ENCODE results near the gene STAG1.
"Not testable (repeated sequence)": the region's sequence is repeated elsewhere in the genome, so short reads cannot be mapped to it uniquely, and the experiment has no call there.

Gene STAG1

DNA sequence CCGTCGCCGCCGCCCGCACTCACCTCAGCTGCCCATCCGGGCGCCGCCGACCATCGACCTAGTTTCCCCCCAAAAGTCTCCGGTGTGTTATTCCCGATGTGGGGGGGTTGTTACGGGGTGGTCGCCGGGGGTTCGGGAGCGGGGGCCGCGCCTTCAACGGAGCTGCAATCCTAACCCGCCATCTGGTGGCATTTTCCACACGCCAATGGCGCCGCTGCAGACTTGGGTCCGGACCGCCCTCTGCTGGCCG lies at the start of gene STAG1:
Gene STAG1, minus strand, starts transcription at position 207 of the 250 bp plus-strand sequence. CDS start 121,480 bp downstream, outside the sequence.
- no peak for DNase-seq (ENCODE audit: low read depth in 2 of 2, low spot score in 1 of 2)

DNA sequence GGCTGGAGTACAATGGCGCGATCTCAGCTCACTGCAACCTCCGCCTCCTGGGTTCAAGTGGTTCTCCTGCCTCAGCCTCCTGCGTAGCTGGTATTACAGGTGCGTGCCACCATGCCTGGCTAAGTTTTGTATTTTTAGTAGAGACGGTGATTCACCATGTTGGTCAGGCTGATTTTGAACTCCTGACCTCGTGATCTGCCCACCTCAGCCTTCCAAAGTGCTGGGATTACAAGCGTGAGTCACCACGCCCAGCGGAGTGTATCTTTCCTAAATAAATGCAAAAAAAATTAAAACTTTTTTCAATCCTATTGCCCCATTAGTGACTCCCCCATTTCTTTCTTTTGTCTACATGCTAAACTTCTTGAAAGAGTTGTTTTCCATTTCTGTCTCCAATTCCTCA lies 49.0 kb upstream of the STAG1 start:
- DNase-seq (ENCODE audit: low read depth in 2 of 2, low spot score in 1 of 2) = not testable (repeated sequence)

DNA sequence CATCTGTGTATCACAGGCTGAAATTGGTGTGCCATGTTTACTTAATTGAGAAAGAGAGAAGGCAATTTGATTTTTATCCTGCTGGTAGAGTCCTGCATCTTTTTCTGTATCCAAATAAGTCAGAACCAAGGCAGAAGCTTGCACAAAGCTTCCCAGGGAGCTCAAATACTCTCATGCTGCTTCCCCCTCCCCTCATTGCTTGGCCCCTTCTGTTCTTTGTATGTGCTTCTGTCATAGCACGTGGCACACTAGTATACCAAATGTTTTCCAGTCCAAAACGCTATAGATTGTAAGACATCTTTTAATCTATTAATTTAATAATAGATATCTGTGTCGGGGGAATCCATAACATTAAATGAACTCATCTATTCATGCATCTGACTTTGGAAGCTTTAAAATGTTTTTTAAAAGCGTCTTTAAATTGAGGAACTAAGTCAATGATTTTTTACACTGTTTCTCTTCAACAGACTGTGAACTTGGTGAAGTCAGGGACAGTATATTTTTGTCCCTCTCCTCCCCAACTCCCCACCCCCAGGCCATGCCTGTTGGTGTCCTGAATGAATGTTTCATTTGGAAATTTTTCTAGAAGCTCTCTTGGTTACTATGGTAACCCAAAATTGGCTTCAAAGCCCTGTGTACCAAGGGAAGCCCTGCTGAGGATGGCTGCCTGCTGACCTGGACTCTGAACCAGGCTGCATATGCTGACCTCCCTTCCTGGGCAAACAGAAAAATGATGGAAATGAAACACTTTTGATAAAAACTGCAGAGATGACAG lies 40.6 kb upstream of the STAG1 start:
- DNase-seq (ENCODE audit: low read depth in 2 of 2, low spot score in 1 of 2) = no peak

- DNase-seq (ENCODE audit: low read depth in 2 of 2, low spot score in 1 of 2) = no peak
Measured at GRCh38 chr3:136790786-136791185, 38.6 kb upstream of the STAG1 start.

DNA sequence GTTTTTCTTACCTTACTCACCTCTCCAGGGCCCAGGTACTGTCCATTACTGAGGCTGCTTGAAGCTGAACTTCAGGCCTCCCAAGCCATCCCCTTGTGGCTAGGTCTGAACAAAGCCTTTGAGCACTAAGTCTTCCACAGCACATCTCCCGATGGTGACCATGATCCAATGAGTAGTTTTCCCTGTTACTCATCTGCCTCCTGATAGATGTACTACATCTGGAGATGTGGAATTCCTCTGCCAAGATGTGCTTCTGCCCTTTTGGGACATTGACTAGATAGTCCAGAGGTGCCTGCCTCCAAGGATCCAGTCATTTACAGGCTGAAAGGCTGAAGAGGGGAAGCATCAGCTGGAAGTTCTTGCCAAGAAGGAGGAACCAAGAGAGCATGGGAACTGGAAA lies 37.8 kb upstream of the STAG1 start:
- no peak for DNase-seq (ENCODE audit: low read depth in 2 of 2, low spot score in 1 of 2)

GRCh38 chr3:136788154-136788553 lies 36.0 kb upstream of the STAG1 start:
- DNase-seq (ENCODE audit: low read depth in 2 of 2, low spot score in 1 of 2) = no peak

DNA sequence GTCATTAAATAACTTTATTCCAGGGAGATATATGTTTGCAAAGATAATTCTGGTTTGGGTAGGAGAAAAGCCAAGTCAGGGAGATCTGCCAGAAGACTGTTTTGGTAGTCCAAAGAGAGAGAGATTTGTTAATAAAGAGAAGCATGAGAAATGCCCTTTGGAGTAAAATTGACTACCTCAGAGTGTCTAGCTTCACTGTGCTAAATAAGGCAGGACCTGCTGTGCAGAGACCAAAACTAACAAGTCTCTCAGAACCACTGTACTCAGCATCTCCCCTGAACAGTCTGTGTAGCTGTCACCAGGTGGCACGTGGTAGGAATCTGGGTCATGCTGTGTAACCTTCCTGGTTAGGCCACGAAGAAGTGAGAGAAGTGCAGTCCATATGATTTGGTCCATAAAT lies 35.2 kb upstream of the STAG1 start:
- DNase-seq (ENCODE audit: low read depth in 2 of 2, low spot score in 1 of 2) = no peak

DNA sequence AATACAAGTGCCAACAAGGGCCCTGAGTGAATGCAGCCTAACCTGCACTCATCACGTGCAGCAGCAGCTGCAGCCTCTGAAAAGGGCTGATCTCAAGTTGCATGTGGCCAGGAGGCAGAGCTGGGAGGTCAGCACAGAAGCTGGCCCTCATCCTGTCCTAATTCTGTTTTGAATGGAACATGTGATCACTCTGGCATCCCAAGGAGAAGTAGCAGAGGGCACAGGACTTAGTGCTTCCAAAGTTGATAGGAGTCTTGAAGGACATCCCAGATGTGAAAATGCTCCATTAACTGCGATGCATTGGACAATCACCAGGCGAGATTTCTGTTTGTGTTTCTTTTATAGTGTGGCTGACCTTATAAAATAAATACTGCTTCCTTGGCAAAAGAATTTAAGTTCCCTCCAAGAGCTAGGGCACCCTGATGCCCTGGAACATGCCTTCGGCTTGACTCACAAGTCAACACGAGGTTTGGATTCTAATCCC lies 31.6 kb upstream of the STAG1 start:
- DNase-seq (ENCODE audit: low read depth in 2 of 2, low spot score in 1 of 2) = no peak

DNA sequence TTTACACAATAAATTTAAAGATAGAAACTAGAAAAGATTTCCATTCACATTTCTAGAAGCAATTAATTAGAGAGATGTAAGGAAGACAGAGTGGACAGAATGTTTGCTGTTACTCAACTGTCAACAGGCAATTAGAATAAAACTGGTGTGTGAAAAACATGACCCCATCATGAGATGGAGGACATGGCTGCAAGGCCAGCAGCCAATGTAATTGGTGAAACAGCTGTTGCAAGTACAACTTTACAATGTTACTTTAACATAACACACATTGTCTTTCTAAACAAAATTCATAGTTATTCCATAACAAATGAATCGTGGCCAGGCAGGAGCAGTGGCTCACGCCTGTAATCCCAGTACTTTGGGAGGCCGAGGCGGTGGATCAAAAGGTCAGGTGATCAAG lies 28.6 kb upstream of the STAG1 start:
- no peak for DNase-seq (ENCODE audit: low read depth in 2 of 2, low spot score in 1 of 2)

GRCh38 chr3:136778865-136779264 lies 26.7 kb upstream of the STAG1 start:
- DNase-seq (ENCODE audit: low read depth in 2 of 2, low spot score in 1 of 2) = no peak

GRCh38 chr3:136772709-136773108 lies 20.5 kb upstream of the STAG1 start:
- no peak for DNase-seq (ENCODE audit: low read depth in 2 of 2, low spot score in 1 of 2)

DNA sequence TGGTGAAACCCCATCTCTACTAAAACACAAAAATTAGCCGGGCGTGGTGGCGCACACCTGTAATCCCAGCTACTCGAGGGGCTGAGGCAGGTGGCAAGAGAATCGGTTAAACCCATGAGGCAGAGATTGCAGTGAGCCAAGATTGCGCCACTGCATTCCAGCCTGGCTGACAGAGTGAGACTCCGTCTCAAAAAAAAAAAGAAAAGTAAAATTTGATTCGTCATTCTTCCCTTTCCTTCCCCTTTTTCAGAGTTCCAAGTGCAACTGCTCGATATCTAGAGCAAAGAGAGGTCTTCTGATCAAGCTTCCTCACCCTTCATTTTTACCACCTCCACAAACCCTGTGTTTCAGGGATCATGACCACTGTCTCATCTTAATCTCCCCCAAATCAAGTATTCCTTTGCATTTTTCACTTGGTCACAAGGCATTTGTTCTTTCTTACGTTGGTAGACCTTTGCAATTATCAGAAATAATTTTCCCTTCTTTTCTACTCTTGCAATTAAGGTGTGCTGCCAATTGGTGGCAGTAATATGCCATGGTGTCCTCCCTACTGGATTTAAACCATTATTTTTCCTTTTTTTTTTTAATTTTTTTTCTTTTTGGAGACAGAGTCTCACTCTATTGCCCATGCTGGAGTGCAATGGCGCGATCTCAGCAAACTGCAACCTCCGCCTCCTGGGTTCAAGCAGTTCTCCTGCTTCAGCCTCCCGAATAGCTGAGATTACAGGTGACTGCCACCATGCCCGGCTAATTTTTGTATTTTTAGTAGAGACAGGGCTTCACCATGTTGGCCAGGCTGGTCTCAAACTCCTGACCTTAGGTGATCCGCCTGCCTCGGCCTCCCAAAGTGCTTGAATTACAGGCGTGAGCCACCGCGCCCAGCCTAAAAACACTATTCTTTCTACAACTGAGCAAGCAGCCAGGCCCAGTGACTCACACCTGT lies 6.3 kb upstream of the STAG1 start:
- DNase-seq (ENCODE audit: low read depth in 2 of 2, low spot score in 1 of 2) = not testable (repeated sequence)

- no peak for DNase-seq (ENCODE audit: low read depth in 2 of 2, low spot score in 1 of 2)
Measured at GRCh38 chr3:136755192-136755591, 3.0 kb upstream of the STAG1 start.

DNA sequence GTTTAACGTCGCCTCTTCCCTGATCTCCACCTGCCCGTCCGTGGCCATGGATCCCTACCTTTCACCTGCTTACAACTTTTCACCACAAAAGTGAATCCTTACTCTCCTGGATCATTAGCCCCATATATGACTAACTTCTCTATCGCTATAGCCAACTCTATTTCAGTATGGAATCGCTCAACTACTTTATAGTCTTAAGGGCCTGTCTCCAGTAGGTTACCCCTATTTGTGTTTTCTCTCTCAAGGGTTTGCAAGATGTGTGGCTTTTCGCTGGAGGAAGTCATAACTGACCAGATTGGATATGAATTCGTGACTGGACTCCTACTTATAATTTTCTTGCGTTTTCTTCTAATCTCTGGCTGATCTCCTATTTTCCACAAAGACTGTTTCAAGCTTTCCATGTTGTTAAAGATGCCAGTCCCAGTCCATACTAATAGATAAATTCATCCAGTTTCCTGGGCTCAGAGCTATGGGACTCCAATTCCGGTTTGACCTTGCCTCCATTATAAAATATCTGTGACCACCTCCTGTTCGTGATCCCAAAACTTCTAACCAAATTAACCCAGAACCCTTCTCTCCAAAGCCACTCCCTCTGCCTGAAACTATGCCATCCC lies 1.3 kb upstream of the STAG1 start:
- DNase-seq (ENCODE audit: low read depth in 2 of 2, low spot score in 1 of 2) = peak in 1 of 2 donors; percentile 5

DNA sequence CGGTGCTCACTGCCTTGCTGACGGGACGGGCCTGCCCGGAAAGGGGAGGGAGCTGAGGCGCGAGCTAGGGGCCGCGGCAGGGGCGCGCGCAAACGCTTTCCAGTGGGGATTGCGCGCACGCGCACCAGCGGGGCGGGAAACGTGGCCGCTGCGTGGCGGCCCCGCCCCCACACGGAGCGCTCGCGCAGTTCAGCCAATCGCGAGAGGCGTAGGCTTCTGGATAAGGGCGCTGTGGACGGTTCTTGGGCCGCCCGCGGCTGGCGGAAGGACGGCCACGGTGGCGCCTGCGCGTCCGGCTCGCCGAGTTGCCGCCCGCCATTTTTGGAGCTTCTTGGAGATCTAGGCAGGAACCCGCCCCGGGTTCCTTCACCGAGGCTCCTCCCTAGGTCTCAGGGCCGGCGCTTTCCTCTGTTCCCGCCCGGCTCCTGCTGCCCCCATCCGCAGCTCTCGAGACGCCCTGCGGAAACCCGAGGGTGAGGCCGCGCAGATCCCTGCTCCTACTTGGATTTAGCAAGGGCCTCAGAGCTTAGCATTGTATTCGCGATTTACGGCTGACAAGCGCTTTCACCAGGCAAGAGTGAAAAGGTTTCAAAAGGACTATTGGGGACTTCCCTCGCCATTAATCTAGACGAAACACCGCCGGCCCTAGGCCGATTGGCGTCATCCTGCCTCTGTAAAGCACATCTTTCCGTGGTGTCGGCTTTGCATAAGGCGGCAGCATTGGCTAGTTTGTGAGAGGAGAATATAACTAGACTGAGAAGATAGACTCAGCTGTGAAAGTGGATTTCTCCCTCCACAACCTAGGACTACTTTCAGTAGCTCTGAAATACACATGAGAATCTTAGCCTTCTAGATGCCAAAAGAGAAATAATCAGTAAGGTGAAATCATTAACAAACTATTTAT lies 496 bp upstream of the STAG1 start:
- peak; percentile 97 to 98 for DNase-seq (ENCODE audit: low read depth in 2 of 2, low spot score in 1 of 2)

GRCh38 chr3:136751316-136752171 lies 634 bp downstream of the STAG1 start:
- peak; percentile 25 to 28 for DNase-seq (ENCODE audit: low read depth in 2 of 2, low spot score in 1 of 2)

DNA sequence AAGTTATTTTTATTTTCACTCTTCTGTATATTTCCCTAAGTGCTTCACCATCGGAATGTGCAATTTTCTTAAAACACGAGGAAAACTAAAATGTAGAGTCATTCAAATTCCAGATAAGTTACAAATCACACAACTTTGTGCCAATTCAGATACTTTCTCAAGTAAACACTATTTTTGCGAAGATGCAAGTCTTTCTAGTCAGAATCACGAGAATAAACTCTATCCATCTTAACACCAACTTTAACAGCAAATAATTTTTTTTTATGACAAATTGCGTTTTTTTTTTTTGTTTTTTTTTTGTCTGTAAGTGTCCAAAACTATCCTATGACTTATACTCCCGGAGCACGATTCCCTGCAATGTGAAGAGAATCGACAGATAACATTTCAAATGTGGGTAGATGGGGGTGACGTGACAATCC lies 1.3 kb downstream of the STAG1 start:
- no peak for DNase-seq (ENCODE audit: low read depth in 2 of 2, low spot score in 1 of 2)

DNA sequence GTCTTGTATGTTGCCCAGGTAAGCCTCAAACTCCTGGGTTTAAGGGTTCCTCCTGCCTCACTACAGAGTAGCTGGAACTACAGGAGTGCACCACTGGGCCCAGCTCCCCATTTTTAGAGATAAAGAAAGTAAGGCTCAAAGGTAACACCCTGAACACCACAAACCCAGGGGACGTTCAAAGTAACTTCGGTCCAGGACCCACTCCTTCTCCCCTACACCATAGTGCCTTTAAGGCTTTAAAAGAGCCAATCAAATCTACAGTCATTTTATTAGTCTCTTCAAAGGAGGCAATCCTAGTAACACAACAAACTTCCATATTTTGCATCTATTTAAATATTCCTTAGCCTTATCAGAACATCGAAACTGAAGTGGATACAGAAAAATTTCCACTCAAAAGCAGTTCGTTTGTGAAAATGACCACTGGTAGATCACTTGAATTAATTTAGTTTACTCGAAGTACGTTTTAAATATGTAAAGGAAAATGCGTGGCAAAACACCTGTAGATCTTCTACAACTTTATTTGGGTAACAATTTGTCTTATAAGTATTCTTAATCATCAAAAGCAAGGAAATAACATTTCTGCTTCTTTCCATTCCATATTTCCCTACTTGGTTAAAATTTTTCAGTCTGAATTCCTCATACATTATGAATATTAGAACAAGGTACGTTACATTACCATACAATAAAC lies 1.8 kb downstream of the STAG1 start:
- DNase-seq (ENCODE audit: low read depth in 2 of 2, low spot score in 1 of 2) = no peak

GRCh38 chr3:136749602-136750001 lies 2.6 kb downstream of the STAG1 start:
- DNase-seq (ENCODE audit: low read depth in 2 of 2, low spot score in 1 of 2) = not testable (repeated sequence)

All from stimulated activated CD8-positive, alpha-beta memory T cell treated with anti-CD3 and anti-CD28 coated beads, Interleukin-4, amount 100 ng/mL, for 1 hour (primary cell).